H1 (cell line): Measurements from ENCODE around the gene ZNRF3. TPM values are rescaled to one million over a fixed set of nuclear protein-coding genes. Genes with fewer than 3 reads are reported as not detected.

Experiments used
- CTCF ChIA-PET: fragments of 300-600 bp; sonication (Branson Sonifier 250); formaldehyde crosslinking; loops from one replicate; lab custom pipeline; 2021; ENCODE audit not compliant: partially characterized antibody; lab: Charles Lee
- POLR2A ChIA-PET: fragments of 300-600 bp; sonication (Branson Sonifier 250); formaldehyde crosslinking; loops from one replicate; lab custom pipeline; 2021; ENCODE audit warnings: inconsistent platforms; ENCODE audit not compliant: partially characterized antibody; lab: Charles Lee
- DNase-seq, 2 experiments: peaks; one replicate each; pipeline versions ENCODE4 v3.0.0 to v3.0.0-alpha.2; 2010 to 2022; ENCODE audit warnings: low spot score in 2 of 2, low read depth in 1 of 2, mixed read lengths in 1 of 2
- FAIRE-seq: peaks from 2 replicates; lab custom pipeline; 2011; peaks lifted over from hg19 to GRCh38; lab: Jason Lieb, UNC
- H2AFZ ChIP-seq: 2 replicates; pipeline ENCODE4 v1.8.1; 2012; ENCODE audit warnings: low read length, inconsistent platforms
- H2AK5ac ChIP-seq: 2 replicates; pipeline ENCODE4 v1.6.1; 2013; ENCODE audit warnings: low read depth, low read length
- H2BK120ac ChIP-seq: replicated peaks from 2 replicates; pipeline ENCODE3; 2013; ENCODE audit warnings: low read depth, low read length, inconsistent platforms
- H2BK12ac ChIP-seq: 2 replicates; pipeline ENCODE4 v1.6.1; 2013; ENCODE audit warnings: low read depth, low read length
- H2BK15ac ChIP-seq: 2 replicates; pipeline ENCODE4 v1.6.1; 2013; ENCODE audit warnings: low read length
- H2BK20ac ChIP-seq: 2 replicates; pipeline ENCODE4 v1.6.1; 2013; ENCODE audit warnings: low read length
- H2BK5ac ChIP-seq: 2 replicates; pipeline ENCODE4 v1.6.1; 2013; ENCODE audit warnings: low read depth, low read length
- H3K14ac ChIP-seq: 2 replicates; pipeline ENCODE4 v1.6.1; 2013; ENCODE audit warnings: inconsistent platforms; ENCODE audit not compliant: insufficient read length
- H3K18ac ChIP-seq: 2 replicates; pipeline ENCODE4 v1.6.1; 2013; ENCODE audit warnings: low read length; ENCODE audit errors: extremely low read depth
- H3K23ac ChIP-seq: 2 replicates; pipeline ENCODE4 v1.6.1; 2013; ENCODE audit warnings: inconsistent platforms; ENCODE audit not compliant: insufficient read length
- H3K23me2 ChIP-seq: 2 replicates; pipeline ENCODE4 v1.6.1; 2013; ENCODE audit warnings: low read depth, low read length
- H3K27ac ChIP-seq: 2 replicates; pipeline ENCODE4 v1.6.1; 2011; ENCODE audit warnings: low read depth, low read length, inconsistent platforms
- H3K27me3 ChIP-seq, 4 experiments: replicated peaks in 1 of 4; 1 replicate in 1 of 4; 2 replicates in 3 of 4; pipeline versions ENCODE4 v1.6.1 to v1.8.1; 2011 to 2013; ENCODE audit warnings: low read length in 3 of 4, mild to moderate bottlenecking in 3 of 4, inconsistent platforms in 2 of 4, mixed read lengths in 2 of 4, moderate library complexity in 1 of 4; ENCODE audit not compliant: control insufficient read depth in 3 of 4, insufficient read depth in 3 of 4; ENCODE audit errors: extremely low read depth in 1 of 4
- H3K36me3 ChIP-seq, 4 experiments: 2 replicates each; pipeline versions ENCODE4 v1.6.1 to v1.8.1; 2011 to 2013; ENCODE audit warnings: mild to moderate bottlenecking in 4 of 4, low read length in 3 of 4, moderate library complexity in 2 of 4, control low read depth in 1 of 4, inconsistent platforms in 1 of 4; ENCODE audit not compliant: insufficient read depth in 4 of 4, control insufficient read depth in 2 of 4
- H3K4ac ChIP-seq: replicated peaks from 2 replicates; pipeline ENCODE3; 2013; ENCODE audit warnings: low read length, low read depth, mixed read lengths, inconsistent platforms; ENCODE audit not compliant: insufficient read length
- H3K4me1 ChIP-seq, 4 experiments: replicated peaks in 1 of 4; 1 replicate in 1 of 4; 2 replicates in 3 of 4; pipeline versions ENCODE4 v1.6.1 to v1.8.1; 2011 to 2013; ENCODE audit warnings: low read length in 3 of 4, inconsistent platforms in 2 of 4, mixed read lengths in 1 of 4; ENCODE audit not compliant: insufficient read depth in 4 of 4, control insufficient read depth in 3 of 4
- H3K4me2 ChIP-seq, 2 experiments: 2 replicates each; pipeline versions ENCODE4 v1.6.1 to v1.8.1; 2011 to 2013; ENCODE audit warnings: low read depth in 2 of 2, low read length in 2 of 2, control low read depth in 1 of 2, inconsistent platforms in 1 of 2, mild to moderate bottlenecking in 1 of 2; ENCODE audit not compliant: insufficient read depth in 1 of 2
- H3K4me3 ChIP-seq, 4 experiments: fragments of 200-600, 300-600 bp in 1 of 4; sonication (generic), shearing (Covaris generic), sonication (Bioruptor Twin) in 1 of 4; 2 replicates each; pipeline versions ENCODE4 v1.5.1 to v1.8.1; 2011 to 2016; ENCODE audit warnings: low read length in 4 of 4, low read depth in 3 of 4, control low read depth in 2 of 4, inconsistent platforms in 2 of 4, mild to moderate bottlenecking in 2 of 4, mixed read lengths in 1 of 4, moderate library complexity in 1 of 4; ENCODE audit not compliant: insufficient read depth in 2 of 4; ENCODE audit errors: extremely low read depth in 1 of 4
- H3K56ac ChIP-seq: replicated peaks from 2 replicates; pipeline ENCODE3; 2013; ENCODE audit warnings: low read depth, mild to moderate bottlenecking, mixed read lengths, low read length, inconsistent platforms; ENCODE audit not compliant: insufficient read length
- H3K79me1 ChIP-seq: 2 replicates; pipeline ENCODE4 v1.6.1; 2013; ENCODE audit warnings: low read depth, low read length, control low read depth
- H3K79me2 ChIP-seq, 2 experiments: 2 replicates each; pipeline versions ENCODE4 v1.6.1 to v1.8.1; 2012 to 2013; ENCODE audit warnings: low read length in 2 of 2, mild to moderate bottlenecking in 2 of 2, inconsistent platforms in 1 of 2; ENCODE audit not compliant: insufficient read depth in 2 of 2, control insufficient read depth in 1 of 2
- H3K9ac ChIP-seq, 4 experiments: replicated peaks in 1 of 4; 1 replicate in 1 of 4; 2 replicates in 3 of 4; pipeline versions ENCODE4 v1.6.1 to v1.8.1; 2011 to 2013; ENCODE audit warnings: low read depth in 3 of 4, low read length in 3 of 4, control low read depth in 2 of 4, mild to moderate bottlenecking in 2 of 4, moderate library complexity in 2 of 4, inconsistent platforms in 1 of 4; ENCODE audit errors: extremely low read depth in 1 of 4
- H3K9me3 ChIP-seq, 2 experiments: 2 replicates each; pipeline versions ENCODE4 v1.6.1 to v1.8.1; 2012 to 2013; ENCODE audit warnings: mild to moderate bottlenecking in 2 of 2, moderate library complexity in 2 of 2, control low read depth in 1 of 2, inconsistent platforms in 1 of 2, low read depth in 1 of 2, low read length in 1 of 2, mixed read lengths in 1 of 2; ENCODE audit not compliant: insufficient read depth in 2 of 2
- H4K20me1 ChIP-seq, 2 experiments: replicated peaks in 1 of 2; 2 replicates each; pipeline versions ENCODE3 to v1.8.1; 2011 to 2013; ENCODE audit warnings: inconsistent platforms in 2 of 2, low read length in 2 of 2, mild to moderate bottlenecking in 1 of 2; ENCODE audit not compliant: insufficient read depth in 2 of 2, control insufficient read depth in 1 of 2
- H4K5ac ChIP-seq: 2 replicates; pipeline ENCODE4 v1.6.1; 2013; ENCODE audit warnings: low read length, low read depth, mixed read lengths, inconsistent platforms; ENCODE audit not compliant: insufficient read length
- H4K8ac ChIP-seq: 2 replicates; pipeline ENCODE4 v1.8.0; 2013; ENCODE audit warnings: mild to moderate bottlenecking, moderate library complexity, low read length, inconsistent platforms; ENCODE audit not compliant: insufficient read depth; ENCODE audit errors: extremely low read depth
- H4K91ac ChIP-seq: replicated peaks from 2 replicates; pipeline ENCODE3; 2013; ENCODE audit warnings: low read length, mixed read lengths, inconsistent platforms; ENCODE audit not compliant: insufficient read length
- KDM1A ChIP-seq: fragments of 200-600, 300-600 bp; sonication (generic); IDR thresholded peaks from 2 replicates; pipeline ENCODE4 v1.7.1; 2016; ENCODE audit warnings: mild to moderate bottlenecking, low read length, borderline replicate concordance
- RFX5 ChIP-seq: IDR thresholded peaks from 2 replicates; pipeline ENCODE4 v1.6.1; 2011; ENCODE audit warnings: low read depth, low read length, improper control_type of control experiment, borderline replicate concordance
- SIN3A ChIP-seq, 2 experiments: IDR thresholded peaks in 1 of 2; conservative IDR thresholded peaks in 1 of 2; 2 replicates each; pipeline ENCODE4 v1.6.1; 2011 to 2012; ENCODE audit warnings: low read length in 2 of 2, improper control_type of control experiment in 1 of 2, low read depth in 1 of 2, mild to moderate bottlenecking in 1 of 2
- TEAD4 ChIP-seq: IDR thresholded peaks from 2 replicates; pipeline ENCODE4 v1.6.1; 2012; ENCODE audit warnings: low read depth, low read length, inconsistent platforms, mixed read lengths
- YY1 ChIP-seq: IDR thresholded peaks from 2 replicates; pipeline ENCODE4 v1.6.1; 2011; ENCODE audit warnings: low read depth, mild to moderate bottlenecking, low read length
- WGBS, 2 experiments: shearing (Covaris generic) in 1 of 2; methylation state at CpG; one replicate each; pipeline versions ENCODE4 v1.1.6 to v1.1.7; 2013 to 2015; ENCODE audit warnings: low lambda C conversion rate in 2 of 2, mixed read lengths in 2 of 2, inconsistent platforms in 1 of 2, low coverage in 1 of 2, missing lambda C conversion rate in 1 of 2; ENCODE audit not compliant: insufficient replicate concordance in 2 of 2, insufficient coverage in 1 of 2, insufficient read length in 1 of 2; ENCODE audit errors: extremely low coverage in 1 of 2, missing lambda C conversion rate in 1 of 2; 5-methylcytosine and 5-hydroxymethylcytosine counted together
- polyA plus RNA-seq, 7 experiments: library from polyadenylated mRNA; depleted of rRNA in 3 of 7; stranded (reverse) in 5 of 7; unstranded in 2 of 7; fragments of >200 nt in 5 of 7; fragments of 200-250 nt in 2 of 7; gene quantifications; 1 replicate in 5 of 7; 2 replicates in 1 of 7; 4 replicates in 1 of 7; pipeline versions ENCODE4 v1.2.1 to v1.2.3, GENCODE V29; 2011 to 2013; ENCODE audit warnings: missing spikeins in 2 of 7, mixed read lengths in 2 of 7
- total RNA-seq: library from RNA; stranded (reverse); fragmentation: NEBNext Ultra II Directional; extraction: Animal tissue kit (Norgen Biotek cat#: 25700); gene quantifications from 2 replicates; pipeline ENCODE4 v1.2.1, GENCODE V29; 2021

ZNRF3 gene
- total and polyA plus RNA-seq, 2 of the 8 experiments (the other 6 are each of a cell fraction or from before 2014, with no cell fraction given) = 14.1 to 21.7 TPM

- H2BK20ac ChIP-seq = no peak overlapping the region
- no peak overlapping the region for H4K91ac ChIP-seq
- ChIA-PET CTCF (interaction anchor here (0.9 to 1.4 kb wide), 6 partner anchors 14 to 120 kb away, joined by 3 to 5 read pairs (median 4); no protein-coding TSS in a partner anchor), POLR2A (interaction anchor here (1.3 to 1.7 kb wide), 2 partner anchors 10 kb away, joined by 4 read pairs; no protein-coding TSS in a partner anchor)
- H3K79me2 ChIP-seq = peaks cover 18 to 96% of the 10 kb centered on the region in 2 experiments
- H2AK5ac ChIP-seq = peak overlapping the region; percentile 90; the same call in 1 of the 2 replicates
- peaks cover 10 to 23% (median 20%) of the 10 kb centered on the region in 4 experiments for H3K4me1 ChIP-seq
- no peak overlapping the region for H3K27ac ChIP-seq
- H3K79me1 ChIP-seq = peaks cover 30% of the 10 kb centered on the region
- H3K23me2 ChIP-seq = peaks cover 2% of the 10 kb centered on the region; the same call in 1 of the 2 replicates
- H3K9me3 ChIP-seq = no peaks in the 10 kb centered on the region
- no peak overlapping the region for H4K5ac ChIP-seq
- H3K14ac ChIP-seq = no peak overlapping the region
- no peak overlapping the region for H2BK5ac ChIP-seq
- TF ChIP-seq YY1 (no peak), TEAD4 (no peak), RFX5 (no peak), KDM1A (no peak), SIN3A (conservative IDR thresholded peaks at IDR 0.05 in 1 of 2, IDR thresholded peaks at IDR 0.05 in 1 of 2; ENCODE audit: low read depth in 1 of 2, low read length in 2 of 2) (no peak)
- H3K18ac ChIP-seq = no peak overlapping the region
- FAIRE-seq (no peak), DNase-seq (no peak)
- no peak overlapping the region for H2BK12ac ChIP-seq
- H3K27me3 ChIP-seq = no peaks in the 10 kb centered on the region
- H4K20me1 ChIP-seq = peaks cover 14 to 20% of the 10 kb centered on the region in 2 experiments
- no peak overlapping the region for H3K23ac ChIP-seq
- 83% methylated on average over 8 of the region's 8 CpGs; no CpG with 5 or more reads in 1 of the 2 experiments for whole genome bisulfite sequencing, 2 experiments
- H3K9ac ChIP-seq = no peak overlapping the region
- no peak overlapping the region for H4K8ac ChIP-seq
- H2AFZ ChIP-seq = no peak overlapping the region
- H3K36me3 ChIP-seq = no peaks in the 10 kb centered on the region
- H2BK15ac ChIP-seq = no peak overlapping the region
- H3K4me2 ChIP-seq = no peak overlapping the region
- H3K56ac ChIP-seq = no peak overlapping the region
- H2BK120ac ChIP-seq = no peak overlapping the region
- H3K4ac ChIP-seq = no peak overlapping the region
- no peak overlapping the region for H3K4me3 ChIP-seq
These were observed 39.3 kb downstream of the ZNRF3 start for GRCh38 chr22:28922540-28923244.
